Smooth muscle cell (in vitro differentiated cells): Measurements from ENCODE around the gene MTG2. TPM values are rescaled to one million over a fixed set of nuclear protein-coding genes. Genes with fewer than 3 reads are reported as not detected.
A peak's percentile ranks its signal among the peaks of the same experiment; 100 is the strongest.

Experiments
- DNase-seq: peaks from one replicate; lab custom pipeline; 2025; ENCODE audit not compliant: unreplicated experiment; lab: John Stamatoyannopoulos, UW
- H2AFZ ChIP-seq: fragments of 200-600 bp; sonication (generic); 2 replicates; pipeline ENCODE4 v1.6.0; 2016; ENCODE audit warnings: antibody characterized with exemption, low read depth, mild to moderate bottlenecking
- H3F3A ChIP-seq: fragments of 200-600 bp; sonication (generic); 2 replicates; pipeline ENCODE4 v1.6.0; 2017; ENCODE audit warnings: antibody characterized with exemption, low read depth
- H3K27ac ChIP-seq: fragments of 200-600 bp; sonication (generic); 2 replicates; pipeline ENCODE4 v1.5.1; 2016; ENCODE audit warnings: low read depth, mild to moderate bottlenecking
- H3K27me3 ChIP-seq: fragments of 200-600 bp; sonication (generic); 2 replicates; pipeline ENCODE4 v1.6.1; 2016; ENCODE audit warnings: low read depth, mild to moderate bottlenecking
- H3K36me3 ChIP-seq: fragments of 200-600 bp; sonication (generic); 2 replicates; pipeline ENCODE4 v1.5.1; 2016; ENCODE audit warnings: low read depth
- H3K4me1 ChIP-seq: fragments of 200-600 bp; sonication (generic); 2 replicates; pipeline ENCODE4 v1.5.1; 2016; ENCODE audit warnings: low read depth
- H3K4me2 ChIP-seq: fragments of 200-600 bp; sonication (generic); 2 replicates; pipeline ENCODE4 v1.6.0; 2016; ENCODE audit warnings: mild to moderate bottlenecking
- H3K4me3 ChIP-seq: fragments of 200-600 bp; sonication (generic); 2 replicates; pipeline ENCODE4 v1.5.1; 2016; ENCODE audit warnings: mild to moderate bottlenecking
- H3K79me2 ChIP-seq: fragments of 200-600 bp; sonication (generic); 2 replicates; pipeline ENCODE4 v1.6.0; 2016; ENCODE audit warnings: low read depth, mild to moderate bottlenecking
- H3K9ac ChIP-seq: fragments of 200-600 bp; sonication (generic); 2 replicates; pipeline ENCODE4 v1.6.0; 2016; ENCODE audit warnings: low read depth
- H3K9me3 ChIP-seq: fragments of 200-600 bp; sonication (generic); replicated peaks from 2 replicates; pipeline ENCODE4 v1.5.1; 2016; ENCODE audit warnings: low read depth
- H4K20me1 ChIP-seq: fragments of 200-600 bp; sonication (generic); 2 replicates; pipeline ENCODE4 v1.6.0; 2016; ENCODE audit warnings: low read depth
- WGBS: methylation state at CpG from one replicate; pipeline ENCODE4 v1.1.7; 2016; ENCODE audit warnings: low lambda C conversion rate; 5-methylcytosine and 5-hydroxymethylcytosine counted together
- polyA plus RNA-seq: library from polyadenylated mRNA; unstranded; fragments of >200 nt; fragmentation: Nextera tagmentation; extraction: Ambion mirVana; gene quantifications from 2 replicates; pipeline ENCODE4 v1.2.1, GENCODE V29; 2016
- total RNA-seq: library from RNA; depleted of rRNA; stranded (reverse); fragments of >200 nt; gene quantifications from 2 replicates; pipeline ENCODE4 v1.2.3, GENCODE V29; 2014
- TF ChIP-seq, protein P1 (sequence below): fragments of 200-600 bp; sonication (generic); IDR thresholded peaks from 2 replicates; pipeline ENCODE4 v1.5.1; 2017; ENCODE audit warnings: borderline replicate concordance, mild to moderate bottlenecking, antibody characterized with exemption; ENCODE audit not compliant: insufficient read depth, poor library complexity, severe bottlenecking

Gene MTG2
- total and polyA plus RNA-seq, 2 experiments from 2014 or later: 17.9 to 21.9 TPM

DNA sequence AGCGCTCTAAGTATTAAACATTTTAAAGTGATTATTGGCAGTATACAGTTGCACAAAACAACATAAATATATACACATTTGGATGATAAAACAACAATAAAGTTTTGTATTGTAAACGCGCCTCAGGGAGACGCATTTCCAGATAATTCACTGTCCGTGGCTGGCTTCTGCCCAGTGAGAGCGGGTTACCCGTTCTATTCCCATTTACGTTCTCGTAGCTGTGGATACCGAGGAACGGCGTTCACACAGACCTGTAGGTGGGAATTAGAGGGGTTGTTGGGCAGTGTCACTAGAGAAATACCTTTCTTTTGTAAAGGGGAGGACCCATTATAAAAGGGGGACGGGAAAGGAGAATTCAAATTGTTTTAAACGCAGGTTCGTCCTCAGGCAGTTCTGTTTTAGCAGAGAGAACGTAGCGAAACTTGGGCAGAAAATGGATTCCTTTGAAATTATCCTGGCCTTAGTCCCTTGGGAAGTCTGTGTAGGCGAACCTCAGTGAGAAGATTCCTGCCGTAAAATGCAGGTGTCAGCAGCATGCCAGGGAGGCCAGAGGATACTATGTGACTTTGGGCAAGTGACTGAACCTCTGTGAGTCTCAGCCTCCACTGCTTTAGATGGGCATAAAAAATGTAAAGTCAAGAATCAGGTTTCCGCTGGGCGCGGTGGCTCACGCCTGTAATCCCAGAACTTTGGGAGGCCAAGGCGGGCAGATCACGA, 756 bp downstream of the MTG2 start:
- Histone ChIP-seq H3K27ac (peak overlapping the region; percentile 86), H3F3A (peaks cover 12% of the 10 kb centered on the region), H3K27me3 (no peaks in the 10 kb centered on the region), H3K9ac (peak overlapping the region; percentile 99), H3K9me3 (no peaks in the 10 kb centered on the region), H4K20me1 (peaks cover 16% of the 10 kb centered on the region), H2AFZ (peak overlapping the region; percentile 67), H3K4me1 (peaks cover 11% of the 10 kb centered on the region), H3K4me3 (peak overlapping the region; percentile 87), H3K36me3 (no peaks in the 10 kb centered on the region), H3K79me2 (peaks cover 52% of the 10 kb centered on the region), H3K4me2 (peak overlapping the region; percentile 100)
- 32% methylated on average over 25 of the region's 25 CpGs for WGBS
- DNase-seq: no peak
- TF ChIP-seq, protein P1, sequence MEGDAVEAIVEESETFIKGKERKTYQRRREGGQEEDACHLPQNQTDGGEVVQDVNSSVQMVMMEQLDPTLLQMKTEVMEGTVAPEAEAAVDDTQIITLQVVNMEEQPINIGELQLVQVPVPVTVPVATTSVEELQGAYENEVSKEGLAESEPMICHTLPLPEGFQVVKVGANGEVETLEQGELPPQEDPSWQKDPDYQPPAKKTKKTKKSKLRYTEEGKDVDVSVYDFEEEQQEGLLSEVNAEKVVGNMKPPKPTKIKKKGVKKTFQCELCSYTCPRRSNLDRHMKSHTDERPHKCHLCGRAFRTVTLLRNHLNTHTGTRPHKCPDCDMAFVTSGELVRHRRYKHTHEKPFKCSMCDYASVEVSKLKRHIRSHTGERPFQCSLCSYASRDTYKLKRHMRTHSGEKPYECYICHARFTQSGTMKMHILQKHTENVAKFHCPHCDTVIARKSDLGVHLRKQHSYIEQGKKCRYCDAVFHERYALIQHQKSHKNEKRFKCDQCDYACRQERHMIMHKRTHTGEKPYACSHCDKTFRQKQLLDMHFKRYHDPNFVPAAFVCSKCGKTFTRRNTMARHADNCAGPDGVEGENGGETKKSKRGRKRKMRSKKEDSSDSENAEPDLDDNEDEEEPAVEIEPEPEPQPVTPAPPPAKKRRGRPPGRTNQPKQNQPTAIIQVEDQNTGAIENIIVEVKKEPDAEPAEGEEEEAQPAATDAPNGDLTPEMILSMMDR: no peak

DNA sequence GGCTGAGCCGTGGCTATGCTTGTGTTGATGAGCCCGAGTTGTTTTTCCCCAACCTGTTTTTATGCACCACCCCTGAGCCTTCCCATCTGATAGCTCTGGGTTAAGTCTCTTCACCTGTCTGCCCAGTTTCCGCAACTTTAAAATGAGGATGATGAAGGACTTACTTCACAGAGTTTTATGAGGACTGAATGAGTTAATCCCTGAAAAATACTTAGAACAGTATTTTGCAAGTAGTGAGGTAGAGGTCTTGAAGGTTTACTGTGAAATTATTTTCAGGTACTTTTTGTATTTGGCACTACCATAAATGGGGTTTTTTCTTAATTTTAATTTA, 3.2 kb downstream of the MTG2 start:
- H2AFZ ChIP-seq: no peak overlapping the region
- H3K9ac ChIP-seq: no peak overlapping the region
- H3K4me1 ChIP-seq: peaks cover 11% of the 10 kb centered on the region
- H3F3A ChIP-seq: peaks cover 10% of the 10 kb centered on the region
- no peak for DNase-seq
- H3K9me3 ChIP-seq: no peaks in the 10 kb centered on the region
- H3K27me3 ChIP-seq: no peaks in the 10 kb centered on the region
- WGBS: 96% methylated on average over 3 of the region's 3 CpGs
- no peaks in the 10 kb centered on the region for H3K36me3 ChIP-seq
- H3K4me3 ChIP-seq: no peak overlapping the region
- peaks cover 40% of the 10 kb centered on the region for H4K20me1 ChIP-seq
- H3K27ac ChIP-seq: no peak overlapping the region
- TF ChIP-seq, protein P1: no peak
- peaks cover 71% of the 10 kb centered on the region for H3K79me2 ChIP-seq
- H3K4me2 ChIP-seq: no peak overlapping the region

DNA sequence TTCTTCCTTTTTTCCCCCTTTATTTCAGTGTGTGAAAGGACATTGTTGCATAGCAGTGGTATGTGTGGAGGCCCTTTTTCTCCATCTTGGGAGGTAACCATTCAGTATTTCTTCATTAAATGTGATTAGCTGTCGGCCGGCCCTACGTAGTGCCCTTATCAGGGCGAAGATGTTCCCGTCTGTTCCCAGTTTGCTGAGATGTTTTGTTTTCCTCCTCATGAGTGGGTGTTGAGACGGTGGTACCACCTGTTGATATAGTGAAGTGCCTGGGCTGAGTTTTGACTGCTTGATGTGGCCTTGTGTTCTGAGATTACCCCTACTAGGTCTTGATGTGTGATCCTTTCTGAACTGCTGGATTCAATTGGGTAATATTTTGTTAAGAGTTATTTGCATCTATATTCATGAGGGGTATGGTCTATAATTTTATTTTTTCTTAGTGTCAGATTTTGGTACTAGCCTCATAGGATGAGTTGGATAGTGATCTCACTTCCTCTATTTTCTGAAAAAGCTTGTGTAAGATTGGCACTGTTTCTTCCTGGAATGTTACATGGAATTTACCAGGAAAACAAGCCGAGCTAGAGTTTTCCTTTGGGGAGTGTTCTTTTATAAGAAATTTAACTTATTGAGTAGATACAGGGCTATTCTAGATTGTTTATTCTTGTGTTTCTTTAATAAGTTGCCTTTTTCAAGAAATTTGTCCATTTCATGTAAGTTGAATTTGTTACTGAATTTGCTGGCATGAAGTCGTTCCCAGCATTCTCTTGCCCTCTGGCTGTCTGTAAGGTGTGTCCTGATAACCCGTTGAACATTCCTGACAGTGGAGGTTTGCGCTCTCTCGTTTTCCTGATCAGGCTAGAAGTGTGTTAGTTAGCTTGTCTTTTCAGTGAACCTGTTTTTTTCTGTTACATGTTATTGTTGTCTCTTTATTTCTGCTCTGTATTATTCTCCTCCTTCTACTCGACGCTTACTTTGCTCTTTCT, 4.3 kb downstream of the MTG2 start:
- WGBS: 85% methylated on average over 13 of the region's 13 CpGs
- H3F3A ChIP-seq: no peaks in the 10 kb centered on the region
- peaks cover 4% of the 10 kb centered on the region for H3K4me1 ChIP-seq
- H3K9ac ChIP-seq: no peak overlapping the region
- TF ChIP-seq, protein P1: no peak
- no peak for DNase-seq
- no peaks in the 10 kb centered on the region for H3K9me3 ChIP-seq
- H3K4me2 ChIP-seq: no peak overlapping the region
- H3K79me2 ChIP-seq: peaks cover 77% of the 10 kb centered on the region
- peaks cover 49% of the 10 kb centered on the region for H4K20me1 ChIP-seq
- no peak overlapping the region for H3K27ac ChIP-seq
- no peak overlapping the region for H3K4me3 ChIP-seq
- no peak overlapping the region for H2AFZ ChIP-seq
- H3K27me3 ChIP-seq: no peaks in the 10 kb centered on the region
- H3K36me3 ChIP-seq: no peaks in the 10 kb centered on the region
